Stimulated activated CD8-positive, alpha-beta memory T cell treated with anti-CD3 and anti-CD28 coated beads, Interleukin-15, amount 100 ng/mL, for 24 hours (primary cell): ENCODE measurements around the gene KCNIP2.

Experiments
- DNase-seq: peaks from one replicate; pipeline ENCODE4 v3.0.0-alpha.2; 2020; ENCODE audit warnings: low read depth

KCNIP2 gene

DNA sequence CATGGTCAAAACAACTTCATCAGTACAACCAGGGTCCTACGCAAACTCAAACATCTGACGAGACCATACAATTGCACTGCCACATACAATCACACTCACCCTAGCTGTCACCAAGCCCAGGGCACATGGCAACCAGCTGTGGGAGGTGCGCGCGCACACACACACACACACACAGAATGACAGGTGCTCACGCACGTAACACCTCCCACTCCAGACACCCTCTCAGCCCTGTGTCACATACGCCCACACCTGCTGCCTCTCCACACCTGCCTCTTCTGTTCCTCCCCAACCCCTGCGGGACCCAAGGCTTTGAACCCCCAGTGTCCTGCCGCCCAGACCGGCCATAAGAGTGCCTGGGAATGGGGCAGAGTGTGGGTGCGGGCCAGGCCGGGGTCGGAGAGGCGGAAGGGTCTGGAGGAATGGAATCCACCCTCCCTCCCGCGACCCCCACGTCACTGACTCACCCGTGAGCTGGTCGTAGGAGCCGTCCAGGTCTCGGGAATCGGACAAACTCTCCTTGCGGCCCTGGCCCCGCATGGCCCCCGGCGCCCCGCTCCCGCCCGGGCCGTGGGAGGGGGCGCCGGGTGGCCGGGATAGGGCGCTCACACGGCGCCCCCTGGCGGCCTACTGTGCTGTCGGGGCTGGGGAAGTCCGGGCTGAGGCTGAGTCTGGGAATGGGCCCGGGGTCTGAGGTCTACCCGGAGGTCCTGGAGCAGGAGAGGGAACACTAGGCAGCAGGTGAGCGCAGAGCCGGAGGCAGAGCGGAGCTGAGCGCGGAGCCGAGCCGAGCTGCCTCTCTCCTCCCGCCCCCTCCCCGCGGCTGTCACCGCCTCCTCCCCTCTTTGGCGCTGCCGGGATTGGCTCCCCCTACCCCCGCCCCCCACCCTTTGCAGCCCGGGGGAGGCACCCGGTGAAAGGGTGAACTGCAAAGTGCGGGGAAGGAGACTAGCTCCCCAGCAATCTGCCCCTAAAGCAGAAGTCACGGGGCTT, at the start of gene KCNIP2:
Gene KCNIP2, minus strand, starts transcription at position 769 of the 990 bp plus-strand sequence. Its CDS starts 232 bp downstream, at position 537.
- no peak for DNase-seq

DNA sequence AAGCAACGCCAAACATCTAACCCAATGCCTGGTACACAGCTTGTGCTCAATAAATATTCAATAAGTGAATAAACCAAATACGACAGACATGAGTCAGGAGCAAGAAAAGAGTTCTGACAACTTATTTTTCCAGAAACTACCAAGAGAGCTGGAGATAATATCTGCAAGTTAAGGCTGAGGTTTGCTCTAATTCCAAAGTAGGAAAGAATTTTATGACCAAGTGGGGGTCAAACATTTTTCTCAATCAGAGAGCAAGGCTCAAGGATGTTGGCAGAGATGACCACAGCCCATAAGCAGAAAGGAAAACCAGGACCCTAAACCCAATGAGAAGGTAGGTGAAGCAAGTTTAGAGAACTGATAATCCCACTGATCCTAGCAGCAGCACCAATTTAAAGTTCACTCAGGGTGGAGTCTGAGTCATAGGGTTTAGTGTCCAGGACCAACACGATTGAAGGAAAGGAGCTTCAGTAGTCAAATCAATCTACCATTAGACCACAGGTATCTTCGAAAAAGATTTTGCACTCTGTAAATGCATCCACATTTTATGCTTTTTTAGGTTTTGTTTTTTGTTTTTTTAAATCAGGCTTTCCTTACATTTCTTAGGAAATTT, 49.3 kb upstream of the KCNIP2 start:
- no peak for DNase-seq

DNA sequence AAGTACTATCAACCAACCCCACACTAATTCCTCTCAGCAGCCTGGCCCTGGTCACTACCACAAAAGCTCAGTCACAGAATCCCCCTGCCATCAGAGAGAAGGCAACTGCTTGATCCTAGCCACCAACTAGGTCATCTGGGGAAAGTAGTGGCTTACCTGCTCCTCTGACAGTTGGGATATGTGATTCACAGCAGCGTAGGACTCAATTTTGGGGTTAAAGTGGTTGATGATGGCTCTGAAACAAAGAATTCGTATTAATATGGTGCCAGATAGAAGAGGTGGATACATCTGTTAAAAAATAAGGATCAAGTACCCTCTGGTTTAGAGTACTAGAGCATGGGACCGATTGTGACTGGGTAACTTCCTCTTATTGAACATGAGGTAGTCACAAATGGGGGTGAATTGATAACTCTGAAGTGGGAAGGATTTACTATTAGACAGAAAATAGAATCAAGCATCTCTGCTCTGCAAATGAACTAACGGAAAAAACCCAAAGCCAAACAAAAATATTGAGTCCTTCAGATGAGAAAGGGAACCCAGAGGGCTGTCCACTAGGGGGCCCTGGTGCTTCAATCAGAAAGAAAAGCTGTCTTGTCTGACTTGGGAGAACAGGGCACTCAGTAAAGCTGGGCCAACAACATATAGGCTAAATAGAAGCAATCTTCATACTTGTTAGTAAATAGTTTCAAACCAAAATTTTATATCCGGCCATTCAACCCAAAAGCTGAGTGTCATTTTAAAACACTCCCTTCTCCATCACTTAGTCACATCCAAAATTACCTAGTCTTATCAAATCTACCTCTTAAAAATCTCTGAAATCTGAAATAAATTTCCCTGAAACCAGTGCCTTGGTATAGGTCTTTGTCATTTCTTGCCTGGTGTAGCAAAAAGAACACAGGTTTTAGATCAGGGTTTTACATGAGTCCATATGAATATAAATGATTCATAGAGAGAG, 45.9 kb upstream of the KCNIP2 start:
- peak; percentile 22 for DNase-seq

DNA sequence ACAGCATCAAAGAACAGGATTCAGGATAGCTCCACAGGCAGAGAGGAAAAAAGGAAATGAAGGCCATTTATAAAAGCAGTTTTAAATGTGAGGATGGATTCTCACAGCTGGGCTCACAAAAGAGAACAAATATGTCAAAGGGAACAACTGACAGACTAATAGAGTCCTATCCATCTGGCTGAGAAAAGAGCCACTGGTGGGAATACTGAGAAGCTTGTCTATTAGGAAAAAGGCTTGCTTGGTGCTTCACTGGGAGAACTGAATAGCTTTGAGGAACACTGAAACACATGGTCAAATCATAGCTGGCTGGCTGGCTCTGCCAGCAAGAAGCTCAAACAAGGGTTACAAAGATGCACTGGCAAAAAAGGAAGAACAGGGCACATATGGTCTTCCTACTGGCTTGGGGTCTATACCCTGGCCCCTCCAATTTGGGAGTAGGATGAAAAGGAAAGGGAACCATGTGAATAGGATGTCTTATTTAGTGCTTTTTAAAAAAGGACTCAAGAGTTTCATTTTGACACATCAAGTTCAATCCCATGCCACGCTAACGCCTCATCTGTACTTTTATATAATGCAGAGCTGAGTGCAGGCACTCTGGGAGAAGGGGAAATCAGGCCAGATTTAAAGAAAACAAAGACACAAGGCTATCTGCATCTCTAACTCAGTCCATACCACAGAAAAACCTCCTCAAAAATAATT, 44.8 kb upstream of the KCNIP2 start:
- no peak for DNase-seq

DNA sequence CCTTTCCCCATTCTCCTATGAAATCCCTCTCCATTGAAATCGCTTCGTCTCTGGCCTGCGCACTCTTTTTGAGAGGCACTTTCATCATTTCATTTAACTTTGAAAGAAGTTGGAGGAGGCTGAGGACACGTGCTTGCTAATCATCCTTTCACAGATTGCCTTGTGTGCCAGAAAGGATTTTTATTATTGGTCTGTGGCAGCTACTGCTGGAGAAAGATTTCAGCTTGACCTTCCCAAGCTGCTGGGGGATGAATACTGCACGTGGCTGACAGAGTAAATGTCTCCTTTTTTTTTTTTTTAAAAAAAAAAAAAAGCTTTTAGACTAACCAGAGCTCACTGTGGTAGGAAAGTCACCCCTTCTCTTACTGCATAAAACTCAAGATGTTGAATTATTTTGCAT, 44.2 kb upstream of the KCNIP2 start:
- DNase-seq: no peak

DNA sequence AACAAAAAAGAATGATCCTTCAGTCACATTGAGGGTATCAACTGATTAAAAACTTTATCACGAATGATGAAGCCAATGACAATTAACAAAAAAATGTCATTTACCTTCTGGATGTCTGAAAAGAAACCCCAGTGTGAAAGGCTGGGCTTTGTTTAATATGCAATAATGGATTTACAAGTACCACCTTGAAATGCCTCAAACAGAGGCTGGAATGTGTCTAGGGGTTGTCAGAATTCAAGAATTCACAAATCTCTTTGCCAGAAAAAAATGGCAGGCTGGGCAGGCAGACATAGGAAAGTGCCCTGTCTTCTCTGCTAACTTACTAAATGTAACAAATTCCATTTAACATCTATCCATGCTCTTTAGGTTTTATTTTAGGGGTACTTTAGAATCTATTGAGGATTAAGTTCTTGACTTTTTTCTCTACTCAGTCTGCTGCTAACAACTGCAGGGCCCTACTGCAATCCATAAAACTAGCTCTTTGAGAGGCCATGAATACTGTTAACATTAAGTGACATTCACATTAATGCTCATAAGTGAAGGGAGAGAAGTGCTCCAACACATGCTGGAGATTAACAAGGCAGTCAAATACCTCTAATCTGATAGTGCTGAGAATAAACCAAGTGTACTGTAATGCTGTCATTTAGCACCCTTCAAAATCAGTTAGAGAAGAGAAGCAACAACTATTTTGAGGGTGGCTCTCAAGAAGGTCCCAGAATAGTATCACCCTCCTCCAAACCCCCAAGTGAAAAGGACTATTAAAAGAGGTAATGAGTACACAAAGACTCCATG, 43.1 kb upstream of the KCNIP2 start:
- DNase-seq: no peak

DNA sequence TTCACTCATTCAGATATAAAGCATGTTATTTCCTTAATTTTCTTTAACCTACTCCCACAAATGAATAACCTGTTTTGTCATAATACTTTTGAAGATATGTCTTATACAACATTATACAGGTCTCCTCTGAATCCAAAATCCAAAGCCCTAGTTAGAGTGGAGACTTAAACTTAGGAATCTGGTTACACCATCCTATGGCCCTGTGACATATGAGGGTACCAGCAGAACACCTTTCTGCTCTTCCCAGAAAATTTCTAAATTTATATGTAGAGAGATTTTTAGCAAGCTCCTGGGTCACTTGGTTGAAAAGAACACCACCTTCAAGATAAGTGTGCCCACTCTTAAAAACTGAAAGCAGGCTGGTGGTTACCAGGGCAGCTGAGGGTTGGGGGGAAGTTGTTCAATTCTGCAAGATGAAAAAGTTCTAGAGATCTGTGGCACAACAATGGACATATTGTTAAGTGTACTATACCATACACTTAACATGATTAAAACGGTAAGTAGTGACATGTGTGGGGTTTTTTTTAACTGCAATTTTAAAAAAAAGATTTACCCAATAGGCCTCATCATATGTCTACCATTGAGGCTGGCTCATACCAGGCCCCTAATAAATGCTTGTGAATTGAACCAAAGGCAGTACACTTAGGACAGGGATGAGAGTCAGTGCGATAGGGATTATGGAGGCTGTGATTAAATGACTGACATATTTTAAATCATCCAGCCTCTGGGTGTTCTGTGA, 37.6 kb upstream of the KCNIP2 start:
- no peak for DNase-seq

DNA sequence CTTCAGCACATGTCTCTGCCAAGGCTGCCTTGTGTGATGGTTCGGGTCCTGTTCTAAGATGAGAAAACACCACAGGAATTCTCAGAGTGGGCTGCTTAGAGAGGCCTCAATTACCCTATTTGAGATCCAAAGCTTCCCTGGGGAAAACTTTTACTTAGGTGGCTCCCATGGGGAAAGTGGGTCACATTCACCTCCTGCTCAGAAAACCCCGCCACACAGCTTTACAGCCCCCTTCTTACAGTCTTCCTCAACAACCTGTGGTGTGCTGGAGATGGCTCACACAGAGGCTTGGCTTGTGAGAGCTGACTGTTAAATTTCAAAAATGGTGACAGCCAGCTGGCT, 36.6 kb upstream of the KCNIP2 start:
- no peak for DNase-seq

DNA sequence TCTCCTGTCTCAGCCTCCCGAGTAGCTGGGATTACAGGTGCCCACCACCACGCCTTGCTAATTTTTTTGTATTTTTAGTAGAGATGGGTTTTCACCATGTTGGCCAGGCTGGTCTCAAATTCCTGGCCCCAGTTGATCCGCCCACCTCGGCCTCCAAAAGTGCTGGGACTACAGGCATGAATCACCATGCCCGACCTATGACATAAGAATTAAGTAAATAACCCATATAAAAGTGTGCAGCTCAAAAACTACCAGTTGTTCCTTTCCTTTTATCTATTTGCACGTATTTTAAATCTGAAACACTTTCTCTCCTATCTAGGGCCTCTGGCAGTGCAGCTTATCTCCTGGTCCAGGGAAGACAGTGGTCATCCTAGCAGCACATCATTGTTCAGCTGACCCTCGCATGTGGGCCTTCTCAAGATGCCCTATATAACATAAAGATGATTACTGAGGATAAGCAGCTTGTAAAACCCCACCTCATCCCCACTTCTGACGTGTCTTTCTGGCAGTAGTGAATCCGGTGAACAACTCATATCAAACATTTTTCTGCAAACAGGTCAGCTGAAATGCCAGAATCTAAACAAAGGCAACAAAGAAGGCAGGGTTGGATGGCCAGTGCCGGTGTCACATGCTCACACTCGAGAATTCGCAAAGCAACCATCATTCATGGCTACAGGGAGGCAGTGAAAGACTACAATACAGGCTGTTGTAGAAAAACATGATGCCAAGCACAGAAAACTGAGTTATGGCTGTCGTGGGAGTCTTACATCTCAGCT, 36.0 kb upstream of the KCNIP2 start:
- no peak for DNase-seq

DNA sequence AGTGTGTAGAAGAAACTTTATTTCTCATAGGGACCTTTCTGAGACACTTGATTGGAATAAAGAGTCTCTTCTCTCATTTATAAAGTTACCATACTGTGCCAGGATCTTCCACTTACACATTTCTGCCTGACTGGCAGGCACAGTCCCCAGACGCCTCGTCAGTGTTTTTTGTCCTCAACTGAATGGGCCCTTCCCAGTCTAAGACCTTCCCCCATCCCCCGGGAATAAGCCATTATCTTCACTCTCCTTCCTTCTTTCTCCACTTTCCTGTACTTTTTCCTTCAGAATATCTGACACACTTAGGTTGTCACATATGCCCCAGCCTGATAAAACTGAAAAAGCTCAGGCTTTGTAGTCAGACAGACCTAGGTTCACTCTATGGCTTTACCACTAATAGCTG, 35.3 kb upstream of the KCNIP2 start:
- no peak for DNase-seq

DNA sequence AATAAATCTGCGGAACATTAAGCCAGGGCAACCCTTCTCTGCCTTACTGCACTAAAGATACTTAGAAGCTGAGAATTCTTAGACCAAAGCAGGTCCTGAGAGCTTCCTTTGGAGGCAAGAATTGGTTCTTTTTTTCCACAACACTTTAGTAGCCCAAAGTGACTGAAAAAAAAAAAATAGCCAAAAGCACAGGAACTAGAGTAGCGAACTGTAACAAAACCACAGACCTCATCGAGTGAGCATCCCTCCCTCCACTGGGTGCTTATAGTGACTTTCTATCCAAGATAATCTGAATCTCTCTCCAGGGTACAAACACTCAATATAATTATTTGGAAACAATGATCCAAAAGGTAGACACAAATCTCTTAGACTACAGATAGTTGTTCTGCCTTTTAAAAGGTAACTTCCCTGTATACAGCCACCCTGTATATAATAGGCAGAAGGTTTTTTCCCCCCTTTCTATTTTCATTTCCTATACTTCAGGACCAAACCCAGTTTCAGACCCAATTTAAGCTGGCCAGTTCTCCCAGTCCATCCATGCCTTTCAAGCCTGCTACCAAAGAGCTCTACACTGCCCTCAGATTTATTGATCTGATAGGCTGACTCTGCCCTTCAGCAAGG, 31.6 kb upstream of the KCNIP2 start:
- DNase-seq: no peak

DNA sequence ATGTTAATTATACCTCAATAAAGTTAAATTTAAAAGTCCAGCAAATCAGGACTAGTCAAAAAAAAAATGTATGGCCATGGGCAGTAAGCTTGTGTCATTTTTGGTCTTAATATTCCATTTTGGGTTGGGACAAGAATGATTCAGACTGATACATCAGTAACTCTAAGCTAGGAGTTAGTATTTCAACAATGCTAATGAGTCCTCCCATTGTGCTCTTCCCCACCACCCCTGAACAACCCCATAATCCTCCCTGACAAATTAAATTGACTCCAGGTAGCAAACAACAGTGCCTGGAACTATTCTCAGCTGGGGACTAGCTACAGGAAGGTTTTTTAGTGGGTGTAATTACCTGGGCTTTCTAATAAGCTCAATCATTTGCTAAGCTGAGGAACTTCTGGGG, 30.7 kb upstream of the KCNIP2 start:
- no peak for DNase-seq

DNA sequence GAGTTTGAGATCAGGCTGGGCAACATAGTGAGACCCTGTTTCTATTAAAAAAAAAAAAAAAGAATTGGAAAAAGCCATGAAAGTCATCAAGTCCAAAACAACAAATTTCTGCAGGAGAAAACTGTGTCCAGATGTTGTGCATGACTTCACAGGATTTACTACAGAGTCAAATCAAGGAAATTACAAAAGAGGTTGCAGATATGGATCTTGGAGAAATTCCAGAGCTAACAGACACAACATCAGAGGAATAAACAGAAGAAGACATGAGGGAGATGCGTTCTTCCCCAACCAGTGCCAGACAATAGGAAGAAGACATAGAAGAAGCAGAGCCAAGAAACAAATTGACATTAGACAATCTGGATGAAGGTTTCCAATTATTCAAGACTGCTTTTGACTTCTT, 24.3 kb upstream of the KCNIP2 start:
- DNase-seq: no peak

DNA sequence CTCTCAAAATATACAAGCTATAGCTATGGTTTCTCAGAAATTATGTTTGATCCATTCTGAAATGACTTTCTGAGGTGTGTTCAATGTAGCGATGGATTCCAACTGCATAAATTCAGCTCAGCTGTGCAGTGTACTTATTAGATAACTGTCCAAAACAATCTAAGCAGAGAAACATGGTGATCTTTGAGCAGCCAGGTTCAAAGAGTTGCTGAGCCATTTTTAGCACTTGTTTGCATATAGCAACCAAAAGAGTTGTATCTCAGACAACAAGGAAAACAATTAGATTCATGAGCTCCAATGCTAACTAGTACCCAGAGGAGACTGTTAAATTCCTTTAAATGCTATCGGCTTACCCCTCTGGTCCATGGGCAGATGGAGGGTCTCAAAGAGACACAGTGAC, 15.9 kb upstream of the KCNIP2 start:
- DNase-seq: no peak

DNA sequence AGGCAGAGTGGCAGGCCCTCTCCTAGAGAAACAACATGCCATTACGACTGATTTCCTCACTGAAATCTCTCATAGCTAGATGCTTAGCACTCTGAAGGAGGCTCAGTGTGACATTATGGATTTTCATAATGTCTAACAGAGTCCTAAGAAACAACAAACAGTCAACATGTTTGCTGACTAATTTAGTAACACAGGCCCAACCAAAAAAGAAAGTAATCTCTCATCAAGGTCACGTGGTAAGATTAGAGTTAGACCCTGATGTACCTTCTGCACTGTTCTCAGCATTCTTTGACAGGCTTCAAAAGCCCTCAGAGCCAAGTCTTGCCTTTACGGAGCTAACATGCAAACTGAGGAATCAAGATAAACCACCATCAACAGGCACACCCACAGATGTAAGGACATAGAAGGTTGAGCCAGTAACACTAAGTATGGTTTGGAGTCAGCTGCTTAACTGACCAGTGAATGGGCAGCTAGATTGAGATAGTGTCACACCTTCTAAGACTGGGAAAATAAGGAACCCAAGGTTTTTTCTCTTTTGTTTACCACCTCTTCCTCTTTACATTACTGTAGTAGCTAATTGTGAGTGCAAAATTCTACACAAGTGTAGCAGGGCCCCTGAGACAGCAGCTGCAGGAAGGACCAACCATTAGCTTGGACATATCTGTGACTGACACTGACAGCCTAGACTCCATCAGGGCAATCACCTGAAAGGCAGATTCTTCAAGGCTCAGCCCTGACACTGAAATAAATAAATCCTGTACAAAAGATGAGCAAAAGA, 15.3 kb upstream of the KCNIP2 start:
- no peak for DNase-seq

DNA sequence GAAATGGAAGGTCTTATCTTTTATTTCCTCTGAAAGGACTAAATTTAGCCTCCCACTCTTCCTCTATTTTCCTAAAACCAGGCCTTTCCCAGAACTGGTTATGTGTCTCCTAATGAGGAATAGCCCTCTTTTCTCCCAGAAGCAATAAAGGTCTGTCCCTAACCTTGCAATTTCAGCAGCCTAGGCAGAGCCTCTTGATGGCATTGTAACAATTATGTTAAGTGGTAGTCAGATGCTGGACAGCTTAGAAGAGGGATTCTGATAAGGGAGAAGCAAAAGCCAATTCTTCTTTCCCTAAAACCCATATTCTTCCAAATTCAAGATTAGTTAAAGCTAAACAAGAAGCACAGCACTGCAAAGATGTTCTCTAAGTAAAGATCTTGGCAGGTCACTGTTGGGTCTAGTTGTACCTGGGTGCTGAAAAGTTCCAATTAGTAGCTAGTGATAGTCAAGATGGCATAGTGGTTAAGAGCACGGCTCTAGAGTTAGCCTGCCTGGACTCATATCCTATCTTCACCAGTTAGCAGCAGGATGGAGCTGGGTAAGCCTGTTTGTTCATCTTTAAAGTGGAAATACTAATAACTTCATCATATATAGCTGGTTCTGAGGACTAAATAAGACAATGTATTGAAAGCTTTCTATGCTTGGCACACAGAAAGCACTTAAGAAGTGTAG, 14.3 kb upstream of the KCNIP2 start:
- no peak for DNase-seq

DNA sequence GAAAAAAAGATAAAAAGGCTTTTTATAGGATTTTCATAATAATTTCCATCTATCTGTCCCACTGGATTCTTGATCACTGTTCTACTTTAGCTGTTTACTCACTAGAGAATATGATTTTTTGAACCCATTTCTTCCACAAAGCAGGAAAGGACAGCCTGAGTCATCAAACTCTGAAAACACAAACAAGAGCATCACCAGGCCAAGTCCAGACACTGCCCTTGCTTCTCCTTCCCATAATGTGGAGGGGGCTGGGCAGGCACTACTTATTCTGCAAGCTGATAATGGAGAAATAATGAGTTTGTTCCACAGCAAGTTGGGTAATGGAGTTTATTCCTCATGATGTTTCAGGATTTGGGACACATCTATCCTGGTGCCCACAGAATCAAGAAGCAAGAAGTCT, 13.0 kb upstream of the KCNIP2 start:
- DNase-seq: no peak
